Endodermal cell (in vitro differentiated cells): ENCODE results near the gene ATMIN. TPM values are rescaled to one million over a fixed set of nuclear protein-coding genes. Genes with fewer than 3 reads are reported as not detected.
A peak's percentile ranks its signal among the peaks of the same experiment; 100 is the strongest.

Experiments used
- DNase-seq: peaks from one replicate; pipeline ENCODE4 v3.0.0-alpha.2; 2017
- H3K27ac ChIP-seq: 2 replicates; pipeline ENCODE4 v1.5.1; 2013; ENCODE audit warnings: mild to moderate bottlenecking, low read depth, low read length, moderate library complexity
- H3K27me3 ChIP-seq: 2 replicates; pipeline ENCODE4 v1.6.1; 2013; ENCODE audit warnings: mild to moderate bottlenecking, low read length, moderate library complexity; ENCODE audit not compliant: insufficient read depth, control insufficient read depth, poor library complexity, severe bottlenecking
- H3K36me3 ChIP-seq: 2 replicates; pipeline ENCODE4 v1.7.0; 2013; ENCODE audit warnings: mild to moderate bottlenecking, low read length, moderate library complexity; ENCODE audit not compliant: control insufficient read depth, insufficient read depth
- H3K4me1 ChIP-seq: one replicate; pipeline ENCODE4 v1.7.0; 2013; ENCODE audit warnings: low read length; ENCODE audit not compliant: control insufficient read depth, insufficient read depth
- H3K4me3 ChIP-seq: 2 replicates; pipeline ENCODE4 v1.5.1; 2013; ENCODE audit warnings: mild to moderate bottlenecking, low read length, moderate library complexity
- H3K9ac ChIP-seq: 2 replicates; pipeline ENCODE4 v1.6.1; 2013; ENCODE audit warnings: mild to moderate bottlenecking, low read length, moderate library complexity; ENCODE audit not compliant: poor library complexity, severe bottlenecking; ENCODE audit errors: extremely low read depth
- H3K9me3 ChIP-seq: 2 replicates; pipeline ENCODE4 v1.6.1; 2013; ENCODE audit warnings: mild to moderate bottlenecking, low read length, moderate library complexity; ENCODE audit not compliant: control insufficient read depth
- H3K27ac Mint-ChIP-seq: 2 replicates; pipeline ENCODE4 v1.8.0; 2020; ENCODE audit warnings: mixed read lengths
- H3K27me3 Mint-ChIP-seq: 2 replicates; pipeline ENCODE4 v1.8.0; 2021; ENCODE audit warnings: mild to moderate bottlenecking, mixed read lengths; ENCODE audit not compliant: insufficient read depth
- H3K36me3 Mint-ChIP-seq: 2 replicates; pipeline ENCODE4 v1.8.0; 2020; ENCODE audit warnings: low read depth, mixed read lengths
- H3K4me1 Mint-ChIP-seq: 2 replicates; pipeline ENCODE4 v1.8.0; 2020; ENCODE audit warnings: mixed read lengths
- H3K4me3 Mint-ChIP-seq: 2 replicates; pipeline ENCODE4 v1.8.0; 2020; ENCODE audit warnings: mild to moderate bottlenecking, moderate library complexity, mixed read lengths
- H3K9me3 Mint-ChIP-seq: 2 replicates; pipeline ENCODE4 v1.8.0; 2020; ENCODE audit warnings: mild to moderate bottlenecking, mixed read lengths
- CTCF ChIP-seq: fragments of 200-600 bp; sonication (generic); conservative IDR thresholded peaks from 2 replicates; pipeline ENCODE4 v1.5.0; 2021; ENCODE audit warnings: antibody characterized with exemption, mild to moderate bottlenecking
- WGBS, 2 experiments: methylation state at CpG; one replicate each; pipeline versions ENCODE4 v1.1.5 to v1.1.7; 2013; ENCODE audit warnings: missing lambda C conversion rate in 2 of 2, mixed read lengths in 1 of 2; ENCODE audit not compliant: insufficient coverage in 1 of 2, insufficient read length in 1 of 2; 5-methylcytosine and 5-hydroxymethylcytosine counted together
- total RNA-seq, 2 donors: library from RNA; stranded (reverse); fragmentation: NEBNext Ultra II Directional in 1 of 2; extraction: Animal tissue kit (Norgen Biotek cat#: 25700) in 1 of 2; gene quantifications; 2 replicates in 1 of 2; 3 replicates in 1 of 2; pipeline ENCODE4 v1.2.1, GENCODE V29; 2021

The ATMIN gene
- total RNA-seq, 2 donors from 2014 or later: 45.7 to 53.6 TPM

- TF ChIP-seq CTCF: no peak
- H3K4me1 ChIP-seq: no peaks in the 10 kb centered on the region
- Mint-ChIP-seq H3K9me3 (no peaks in the 10 kb centered on the region), H3K4me3 (no peak overlapping the region), H3K27me3 (no peaks in the 10 kb centered on the region), H3K27ac (no peak overlapping the region), H3K4me1 (no peaks in the 10 kb centered on the region), H3K36me3 (peaks cover 10% of the 10 kb centered on the region)
- H3K27ac ChIP-seq: no peak overlapping the region
- 89 to 96% methylated on average over 7 to 10 of the region's 10 CpGs for WGBS, 2 experiments
- H3K4me3 ChIP-seq: no peak overlapping the region
- no peaks in the 10 kb centered on the region for H3K36me3 ChIP-seq
- H3K27me3 ChIP-seq: no peaks in the 10 kb centered on the region
- no peaks in the 10 kb centered on the region for H3K9me3 ChIP-seq
- DNase-seq: no peak
- no peak overlapping the region for H3K9ac ChIP-seq
Measured at GRCh38 chr16:81061307-81061640, 25.6 kb downstream of the ATMIN start.

GRCh38 chr16:81061871-81062608 lies 26.4 kb downstream of the ATMIN start:
- no peaks in the 10 kb centered on the region for H3K4me1 ChIP-seq
- H3K27me3 Mint-ChIP-seq: no peaks in the 10 kb centered on the region
- H3K4me3 ChIP-seq: no peak overlapping the region
- no peaks in the 10 kb centered on the region for H3K9me3 Mint-ChIP-seq
- 92% methylated on average over 4 to 9 of the region's 10 CpGs for WGBS, 2 experiments
- DNase-seq: no peak
- H3K9ac ChIP-seq: no peak overlapping the region
- no peaks in the 10 kb centered on the region for H3K4me1 Mint-ChIP-seq
- no peak overlapping the region for H3K4me3 Mint-ChIP-seq
- no peak overlapping the region for H3K27ac Mint-ChIP-seq
- no peak overlapping the region for H3K27ac ChIP-seq
- peaks cover 10% of the 10 kb centered on the region for H3K36me3 Mint-ChIP-seq
- peak; percentile 43 for TF ChIP-seq CTCF
- H3K27me3 ChIP-seq: no peaks in the 10 kb centered on the region
- no peaks in the 10 kb centered on the region for H3K36me3 ChIP-seq
- no peaks in the 10 kb centered on the region for H3K9me3 ChIP-seq

- Mint-ChIP-seq H3K4me1 (no peaks in the 10 kb centered on the region), H3K9me3 (no peaks in the 10 kb centered on the region), H3K27ac (no peak overlapping the region), H3K36me3 (peaks cover 16% of the 10 kb centered on the region), H3K27me3 (no peaks in the 10 kb centered on the region), H3K4me3 (no peak overlapping the region)
- H3K4me1 ChIP-seq: no peaks in the 10 kb centered on the region
- no peak overlapping the region for H3K4me3 ChIP-seq
- 85 to 100% methylated on average over 1 to 4 of the region's 4 CpGs for WGBS, 2 experiments
- H3K27ac ChIP-seq: no peak overlapping the region
- DNase-seq: no peak
- no peaks in the 10 kb centered on the region for H3K9me3 ChIP-seq
- no peaks in the 10 kb centered on the region for H3K27me3 ChIP-seq
- H3K9ac ChIP-seq: no peak overlapping the region
- peaks cover 9% of the 10 kb centered on the region for H3K36me3 ChIP-seq
- TF ChIP-seq CTCF: no peak
Measured at GRCh38 chr16:81066681-81067080, 31.0 kb downstream of the ATMIN start.
